ENCODE measurements around the gene PARM1.

DNA sequence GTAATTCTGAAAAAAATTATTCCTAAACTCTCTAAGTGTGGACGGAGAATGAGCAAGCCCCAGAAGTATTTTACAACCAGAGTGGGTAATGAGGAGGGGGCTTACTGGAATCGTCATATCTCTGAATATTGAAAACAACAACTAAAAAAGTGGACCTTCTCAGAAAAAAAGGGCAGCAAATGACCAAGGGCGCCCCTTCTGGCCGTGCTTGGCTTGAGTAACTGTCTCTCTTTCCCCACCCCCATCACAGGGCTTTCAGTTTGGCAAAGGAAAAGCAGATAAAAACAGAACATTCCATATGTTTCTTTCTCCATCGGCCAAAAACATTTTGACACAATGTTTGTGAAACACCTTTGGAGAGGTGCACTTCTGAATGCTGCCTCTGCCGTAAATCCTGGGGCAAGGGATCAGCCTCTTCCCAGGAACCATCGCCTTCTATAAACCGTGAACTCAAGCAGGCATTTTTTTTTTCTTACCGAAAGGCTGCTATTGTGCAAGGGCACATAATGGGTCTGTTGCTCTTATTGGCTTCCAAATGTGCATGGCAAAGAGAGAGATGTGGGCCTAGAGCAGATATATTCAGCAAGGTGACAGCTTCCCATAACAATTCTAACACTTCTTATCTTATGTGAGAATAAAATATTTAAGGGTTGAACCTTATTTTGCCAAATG lies 115.4 kb downstream of the PARM1 start:
- TF ChIP-seq POLR2A (IDR thresholded peaks at IDR 0.05) = no peak
- TF ChIP-seq, protein P1, sequence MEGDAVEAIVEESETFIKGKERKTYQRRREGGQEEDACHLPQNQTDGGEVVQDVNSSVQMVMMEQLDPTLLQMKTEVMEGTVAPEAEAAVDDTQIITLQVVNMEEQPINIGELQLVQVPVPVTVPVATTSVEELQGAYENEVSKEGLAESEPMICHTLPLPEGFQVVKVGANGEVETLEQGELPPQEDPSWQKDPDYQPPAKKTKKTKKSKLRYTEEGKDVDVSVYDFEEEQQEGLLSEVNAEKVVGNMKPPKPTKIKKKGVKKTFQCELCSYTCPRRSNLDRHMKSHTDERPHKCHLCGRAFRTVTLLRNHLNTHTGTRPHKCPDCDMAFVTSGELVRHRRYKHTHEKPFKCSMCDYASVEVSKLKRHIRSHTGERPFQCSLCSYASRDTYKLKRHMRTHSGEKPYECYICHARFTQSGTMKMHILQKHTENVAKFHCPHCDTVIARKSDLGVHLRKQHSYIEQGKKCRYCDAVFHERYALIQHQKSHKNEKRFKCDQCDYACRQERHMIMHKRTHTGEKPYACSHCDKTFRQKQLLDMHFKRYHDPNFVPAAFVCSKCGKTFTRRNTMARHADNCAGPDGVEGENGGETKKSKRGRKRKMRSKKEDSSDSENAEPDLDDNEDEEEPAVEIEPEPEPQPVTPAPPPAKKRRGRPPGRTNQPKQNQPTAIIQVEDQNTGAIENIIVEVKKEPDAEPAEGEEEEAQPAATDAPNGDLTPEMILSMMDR (IDR thresholded peaks at IDR 0.05) = no peak
